HG03521 (cell line): ENCODE data around the gene RTRAF.

ENCODE experiments used
- ATAC-seq: cut with Tn5 transposase; IDR thresholded peaks from one replicate; pipeline ENCODE4 v1.9.1; 2021; ENCODE audit warnings: mild to moderate bottlenecking, moderate library complexity; ENCODE audit not compliant: unreplicated experiment

RTRAF gene

DNA sequence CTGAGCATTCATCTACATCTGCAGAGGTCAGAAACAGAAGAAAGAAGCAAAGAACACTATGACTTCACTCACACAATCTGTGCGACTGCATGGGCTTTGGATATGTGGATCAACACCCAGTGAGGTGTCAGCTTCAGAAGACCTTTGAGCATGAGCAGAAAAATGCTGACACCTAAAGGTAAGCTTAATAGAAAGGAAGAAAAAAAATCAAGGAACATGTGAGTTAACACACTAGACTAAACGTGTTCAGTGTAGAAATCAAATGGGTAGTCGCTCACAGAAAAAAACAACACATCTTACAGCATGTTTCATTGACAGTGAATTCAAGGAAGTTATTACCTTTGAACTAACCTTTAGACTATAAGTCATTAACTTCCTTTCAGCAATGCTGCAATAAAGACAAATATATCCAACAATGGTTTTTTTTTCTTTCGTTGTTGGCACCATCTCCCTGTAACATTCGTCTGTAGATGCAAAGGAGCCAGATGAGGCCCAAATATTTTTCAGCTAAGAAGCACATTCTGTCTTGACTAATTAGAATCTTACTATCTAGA, 30.9 kb downstream of the RTRAF start:
- no peak for ATAC-seq

DNA sequence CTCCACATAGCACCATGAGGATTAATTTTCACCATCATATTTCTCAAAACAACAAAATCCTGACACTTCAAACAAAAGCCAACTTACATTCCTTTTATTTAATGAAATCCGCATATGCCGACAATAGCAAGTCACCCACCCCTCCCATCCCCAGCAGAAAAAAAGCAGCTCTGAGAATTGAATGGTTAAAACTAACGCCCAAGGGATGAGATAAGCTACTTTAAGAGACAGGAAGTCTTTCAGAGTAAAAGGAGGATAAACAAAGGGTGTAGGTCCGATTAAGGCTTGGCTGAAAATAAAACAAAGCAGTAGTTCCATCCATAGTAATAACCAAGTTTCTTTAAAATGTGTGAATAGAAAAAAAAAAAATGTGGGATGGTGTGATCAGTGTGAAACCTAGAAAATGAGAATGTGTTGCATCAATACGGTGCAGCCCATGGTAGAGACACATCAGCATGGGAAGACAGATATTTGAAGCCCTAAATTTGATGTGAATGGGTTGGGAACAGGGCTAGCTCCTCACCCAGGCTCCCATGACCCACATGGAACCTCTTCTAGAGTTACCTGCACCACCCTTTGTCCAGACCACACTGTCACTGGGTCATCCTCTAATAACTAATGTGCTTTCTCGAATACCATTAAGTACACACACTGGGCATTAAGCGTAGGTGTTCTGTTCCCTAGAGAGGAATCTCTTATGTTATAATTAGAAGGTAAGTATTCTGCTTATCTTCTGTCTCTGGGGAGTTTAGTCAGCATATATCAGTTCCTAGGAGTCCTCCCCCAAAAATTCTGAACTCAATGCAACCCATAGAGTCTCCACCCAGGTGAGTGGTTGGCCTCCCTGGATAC, 31.7 kb downstream of the RTRAF start:
- no peak for ATAC-seq

DNA sequence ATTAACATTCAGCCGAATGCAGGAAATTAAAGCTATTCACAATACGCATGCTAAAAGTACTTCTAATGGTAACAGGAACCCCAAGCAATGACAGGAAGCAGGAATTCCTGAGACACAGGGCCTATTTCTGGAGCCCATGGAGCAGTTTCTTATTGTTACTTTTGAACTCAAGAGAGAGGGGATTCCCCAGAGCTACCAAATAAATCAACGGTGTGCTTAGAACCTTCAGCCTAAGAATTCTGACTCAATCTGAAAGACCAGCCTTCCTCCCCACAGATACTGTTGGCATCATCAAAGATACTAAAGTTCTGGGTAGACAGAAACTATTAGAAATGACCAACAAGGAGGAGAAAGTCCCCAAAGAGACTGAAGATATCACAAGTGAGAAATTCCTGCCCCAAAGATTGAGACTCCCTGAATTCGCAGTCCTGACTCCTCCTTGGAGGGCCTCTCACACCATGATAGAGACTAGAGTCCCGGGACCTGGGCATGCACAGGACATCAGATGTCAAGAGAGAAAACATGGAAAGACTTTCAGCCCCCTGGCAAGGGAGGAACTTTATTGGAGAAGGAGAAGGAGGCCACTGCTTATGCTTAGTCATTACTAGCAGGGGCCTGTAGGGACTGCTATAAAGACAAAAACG, 32.7 kb downstream of the RTRAF start:
- peak; percentile 55 for ATAC-seq

- ATAC-seq, result no peak
Measured at GRCh38 chr14:52023518-52023917, 34.2 kb downstream of the RTRAF start.

GRCh38 chr14:52025310-52025709, 36.0 kb downstream of the RTRAF start:
- no peak for ATAC-seq

DNA sequence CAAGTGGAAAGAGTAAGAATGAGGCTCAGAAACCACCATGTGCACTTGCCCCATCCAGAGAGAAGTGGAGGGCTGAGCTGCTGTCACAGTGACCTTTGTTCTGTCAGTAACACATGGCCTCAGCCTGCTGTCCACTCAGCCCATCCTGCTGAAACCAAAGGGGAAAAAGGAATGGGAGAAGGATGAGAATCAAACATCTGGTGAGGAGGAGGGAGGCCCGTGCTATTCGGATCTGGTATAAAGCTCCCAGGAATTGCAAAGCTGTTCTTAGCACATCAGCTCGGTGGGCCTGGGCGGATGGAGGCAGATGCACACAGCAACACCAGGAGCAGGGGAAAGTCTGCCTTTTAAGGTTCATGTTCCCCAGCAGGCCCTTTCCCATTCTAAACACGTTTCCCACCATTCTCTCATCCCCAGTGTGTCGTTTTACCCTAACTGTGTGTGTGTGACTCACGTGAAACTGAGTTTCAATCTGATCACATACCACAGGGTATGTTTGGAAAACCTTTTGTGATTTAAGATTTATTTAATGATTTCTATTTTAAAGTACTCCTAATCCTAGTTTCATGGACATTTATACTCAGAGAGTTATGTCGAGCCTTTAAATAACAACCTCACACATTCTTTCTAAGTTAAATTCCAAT, 36.8 kb downstream of the RTRAF start:
- no peak for ATAC-seq

- ATAC-seq, result no peak
Measured at GRCh38 chr14:52026901-52027300, 37.6 kb downstream of the RTRAF start.

DNA sequence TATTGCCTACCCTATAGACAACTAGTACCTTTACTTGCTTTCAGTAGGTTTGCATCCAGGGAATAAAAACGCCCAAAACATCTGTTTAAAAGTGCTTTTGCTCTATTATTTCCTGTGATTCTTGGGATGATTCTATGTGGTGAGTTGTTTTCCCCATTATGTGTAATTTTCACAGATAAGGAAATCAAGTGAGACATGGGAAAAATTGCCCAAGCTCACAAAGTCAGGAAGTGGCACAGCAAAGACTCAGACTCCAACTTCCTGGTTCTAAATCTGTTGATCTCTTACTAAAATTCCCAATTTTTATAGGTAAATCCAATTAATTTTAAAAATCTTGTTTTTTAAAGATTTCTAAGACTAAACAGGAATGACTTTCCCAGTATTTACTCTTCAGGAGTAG, 40.5 kb downstream of the RTRAF start:
- no peak for ATAC-seq

GRCh38 chr14:52031781-52032180, 42.4 kb downstream of the RTRAF start:
- ATAC-seq, result no peak

DNA sequence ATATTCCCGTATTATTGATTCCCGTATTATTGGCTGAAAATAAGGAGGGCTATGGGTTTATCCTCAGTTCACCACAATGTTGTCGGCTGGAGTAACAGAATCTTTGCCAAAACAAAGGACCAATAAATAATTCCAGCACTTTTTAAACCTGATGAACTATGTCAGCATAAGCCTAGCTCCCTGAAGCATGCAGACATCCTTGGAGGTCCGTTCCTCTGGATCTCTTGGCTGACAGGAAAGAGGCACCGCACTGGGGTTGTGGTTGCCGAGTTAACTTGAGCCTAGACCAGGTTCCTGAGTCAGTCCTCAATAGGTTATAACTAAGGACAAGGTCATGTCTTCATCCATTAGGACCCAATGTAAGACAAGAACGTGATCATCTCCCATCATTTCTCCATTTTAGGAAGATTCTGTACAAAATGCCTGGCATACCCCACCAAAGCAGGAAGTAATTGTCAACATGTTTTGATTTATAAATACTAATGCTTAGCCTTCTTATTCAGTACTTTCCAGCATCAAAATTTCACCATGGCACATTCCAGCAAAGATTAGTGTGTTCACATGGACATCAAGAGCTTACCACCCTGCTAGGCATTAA, 43.0 kb downstream of the RTRAF start:
- ATAC-seq, result no peak

DNA sequence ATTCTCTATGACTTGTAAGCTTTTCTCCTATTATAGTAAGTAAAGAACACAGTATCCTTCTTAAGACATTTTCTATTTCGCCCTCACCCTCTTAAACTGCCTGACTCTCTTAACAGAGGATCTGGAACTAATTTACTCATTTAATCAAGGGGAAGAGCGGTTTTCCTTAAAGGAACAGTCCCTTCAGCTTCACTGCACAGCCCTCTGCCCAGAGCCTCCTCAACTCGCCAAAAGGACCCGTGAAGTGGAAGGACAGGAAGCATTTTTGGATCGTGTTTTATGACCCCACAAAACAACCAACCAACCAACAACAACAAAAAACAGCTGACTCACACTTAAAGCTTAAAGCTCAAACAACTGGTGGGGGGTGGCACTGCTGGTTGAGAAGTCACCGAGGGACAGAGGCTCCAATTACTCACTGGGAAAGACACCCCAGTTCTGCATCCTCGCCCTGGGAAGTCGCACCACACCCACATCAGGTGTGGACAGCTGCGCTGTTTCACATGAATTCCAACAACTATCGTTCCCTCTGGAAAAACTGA, 43.8 kb downstream of the RTRAF start:
- ATAC-seq, result no peak

DNA sequence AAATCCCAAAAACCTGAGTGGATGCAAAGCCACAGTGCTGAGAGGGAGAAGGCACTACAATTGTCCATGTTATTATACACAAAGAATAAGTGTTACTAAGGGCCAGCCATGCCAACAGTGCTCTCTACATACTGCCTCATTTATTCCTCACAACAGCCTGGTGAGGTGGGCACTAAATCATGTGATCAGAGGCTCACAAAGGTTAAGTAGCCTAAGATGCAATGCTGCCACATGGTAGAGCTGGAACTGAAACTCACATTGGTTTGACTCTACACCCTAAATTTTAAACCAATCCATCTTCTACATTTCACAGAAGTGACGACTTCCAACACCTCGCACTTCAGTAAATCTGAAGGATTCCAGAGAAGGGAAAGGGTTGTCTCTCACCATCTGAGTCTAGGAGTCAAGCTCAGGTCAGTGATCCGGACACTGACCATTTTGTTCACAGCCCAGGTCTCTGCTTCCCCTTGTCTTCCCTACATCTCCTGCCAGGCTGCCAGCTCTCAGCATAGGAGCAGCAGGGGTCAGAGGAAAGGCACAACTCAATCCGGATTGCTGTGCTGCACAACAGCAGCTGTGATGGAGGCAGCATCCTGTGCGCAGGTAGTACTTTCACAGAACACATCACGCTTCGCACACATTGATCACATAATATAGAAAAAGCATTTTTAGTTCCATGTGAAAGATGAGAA, 49.9 kb downstream of the RTRAF start:
- ATAC-seq, result no peak

DNA sequence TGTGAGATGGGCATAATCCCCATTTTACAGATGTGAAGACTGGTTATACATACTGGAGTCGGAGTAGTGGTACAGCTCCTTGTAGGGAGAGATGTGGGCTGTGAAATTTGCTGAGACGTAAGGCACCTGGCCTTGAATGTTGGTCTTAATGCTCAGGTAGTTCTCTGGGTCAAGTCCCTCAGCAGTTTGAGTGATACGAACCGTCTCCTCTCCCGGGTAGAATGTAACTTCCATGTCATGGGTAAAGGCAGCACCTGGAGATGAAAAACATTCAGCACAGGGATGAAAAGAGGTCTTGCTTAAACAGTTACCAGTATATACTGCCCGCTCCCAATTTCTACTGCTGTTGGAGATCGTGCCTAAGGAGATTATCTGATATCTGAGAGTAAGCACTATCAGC, 51.3 kb downstream of the RTRAF start:
- ATAC-seq, result no peak

GRCh38 chr14:52042371-52043289, 53.3 kb downstream of the RTRAF start:
- no peak for ATAC-seq

DNA sequence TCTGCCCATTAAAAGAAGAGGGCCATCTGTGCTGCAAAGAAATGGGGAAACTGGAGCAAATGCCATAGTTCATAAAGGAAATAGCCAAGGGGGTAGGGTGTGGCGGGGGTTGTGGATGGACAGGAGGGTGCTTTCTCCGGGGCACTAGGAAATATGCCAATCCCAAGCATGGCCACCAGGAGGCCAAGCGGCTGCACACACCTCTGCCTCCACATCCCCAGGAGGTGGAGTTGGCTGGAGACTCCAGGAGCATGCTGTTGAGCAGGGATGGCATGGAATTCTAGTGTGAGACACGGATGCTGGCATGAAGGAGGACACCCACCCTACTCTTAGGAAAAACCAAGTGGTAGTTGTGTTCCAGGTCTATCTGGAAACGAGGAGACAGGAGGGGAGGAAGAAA, 54.3 kb downstream of the RTRAF start:
- no peak for ATAC-seq

DNA sequence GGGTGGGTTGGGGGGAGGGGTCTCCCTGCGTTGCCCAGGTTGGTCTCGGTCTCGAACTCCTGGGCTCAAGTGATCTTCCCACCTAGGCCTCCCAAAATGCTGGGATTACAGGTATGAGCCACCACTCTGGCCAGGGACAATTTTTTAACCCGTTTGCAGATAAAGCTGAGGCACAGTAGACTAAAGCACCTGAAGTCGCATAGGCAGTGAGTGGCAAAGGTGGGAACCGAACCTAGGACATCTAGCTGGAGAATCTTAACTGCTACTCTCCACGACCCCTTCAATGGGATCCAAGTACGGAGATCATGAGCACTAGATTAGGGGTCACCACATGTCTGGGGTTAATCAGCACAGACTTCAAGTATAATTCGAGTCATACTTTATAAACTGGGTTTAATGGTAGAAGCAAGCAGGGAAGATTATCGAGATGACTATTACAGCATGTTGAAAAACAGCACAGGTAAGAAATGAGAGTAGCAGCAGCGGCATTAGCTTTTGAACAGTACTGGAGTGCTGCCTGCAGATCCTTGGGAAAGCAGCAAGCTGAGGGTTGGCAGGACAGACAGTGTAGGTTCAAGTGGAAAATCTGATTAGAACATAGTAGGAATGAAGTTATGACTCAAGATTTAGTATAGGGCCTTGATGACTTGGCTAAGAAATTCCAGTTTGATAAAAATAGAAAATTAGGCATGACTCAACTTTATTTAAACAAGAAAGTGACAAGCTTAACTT, 55.6 kb downstream of the RTRAF start:
- ATAC-seq, result no peak

DNA sequence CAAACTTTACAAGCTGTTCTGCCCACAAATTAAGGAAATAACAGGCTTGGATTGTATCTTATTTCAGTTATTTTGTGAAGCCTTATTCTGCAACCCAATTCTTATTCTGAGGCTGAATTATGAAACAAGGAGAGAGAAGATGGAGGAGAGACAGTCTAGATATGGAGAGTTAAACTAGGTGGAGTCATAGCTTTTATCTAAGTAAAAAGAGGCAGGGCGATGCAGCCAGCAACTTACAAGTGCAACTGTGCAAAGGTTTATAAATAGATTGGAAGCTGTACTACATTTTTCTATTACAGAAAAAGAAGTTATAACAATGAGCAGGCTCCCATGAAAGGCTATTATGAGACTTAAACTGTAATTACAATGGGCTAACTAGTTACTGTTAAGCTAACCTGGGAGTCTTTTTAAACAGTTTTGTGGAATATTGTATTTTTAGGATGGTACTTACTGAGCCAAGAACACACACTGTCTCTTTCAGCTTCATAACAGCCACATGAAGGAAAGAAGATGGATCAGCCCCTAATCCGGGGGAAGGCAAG, 57.1 kb downstream of the RTRAF start:
- no peak for ATAC-seq

DNA sequence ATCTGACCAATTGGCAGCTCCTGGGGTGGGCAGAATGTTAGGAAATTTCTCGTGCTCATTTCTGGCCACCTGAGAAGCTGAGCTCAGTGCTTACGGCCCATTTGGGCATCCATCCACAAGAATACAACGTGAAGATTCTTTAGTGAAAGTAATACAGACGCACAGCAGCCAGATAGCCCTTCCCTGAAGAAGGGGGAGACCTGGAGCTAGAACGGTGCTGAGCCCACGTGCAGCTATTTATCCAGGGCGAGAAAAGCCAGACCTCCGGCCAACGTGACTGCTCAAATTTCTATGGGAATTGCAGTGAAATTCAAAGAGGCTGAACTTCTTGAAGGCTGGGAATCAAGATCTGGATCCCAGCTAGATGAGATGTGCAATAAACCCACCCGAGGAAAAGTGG, 58.8 kb downstream of the RTRAF start:
- no peak for ATAC-seq
